HG02970 (cell line): ENCODE results near the gene SETD2.

Source experiments
- ATAC-seq: cut with Tn5 transposase; IDR thresholded peaks from one replicate; pipeline ENCODE4 v1.9.1; 2021; ENCODE audit warnings: mild to moderate bottlenecking, moderate library complexity, moderate number of reproducible peaks; ENCODE audit not compliant: unreplicated experiment, low FRiP score

SETD2 gene

DNA sequence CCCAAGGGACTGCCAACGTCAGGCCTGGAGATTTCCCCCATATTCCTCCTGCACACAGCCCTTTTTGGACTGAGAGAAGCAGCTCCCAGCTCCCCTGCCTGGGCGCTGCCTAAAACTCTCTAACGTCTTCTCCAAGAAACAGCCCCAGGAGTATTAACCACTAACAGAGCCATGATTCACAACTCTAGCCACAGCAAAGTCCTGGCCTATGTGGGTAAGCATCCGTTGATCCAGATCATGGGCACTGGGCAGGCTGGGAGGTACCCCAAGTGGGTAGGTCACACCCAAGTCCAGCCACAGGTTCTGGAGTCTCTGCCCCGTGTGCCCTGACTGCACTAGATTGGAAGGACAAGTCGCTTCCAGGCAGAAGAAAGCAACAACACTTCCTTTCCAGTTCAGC is 152.5 kb downstream of the SETD2 start:
- no peak for ATAC-seq

DNA sequence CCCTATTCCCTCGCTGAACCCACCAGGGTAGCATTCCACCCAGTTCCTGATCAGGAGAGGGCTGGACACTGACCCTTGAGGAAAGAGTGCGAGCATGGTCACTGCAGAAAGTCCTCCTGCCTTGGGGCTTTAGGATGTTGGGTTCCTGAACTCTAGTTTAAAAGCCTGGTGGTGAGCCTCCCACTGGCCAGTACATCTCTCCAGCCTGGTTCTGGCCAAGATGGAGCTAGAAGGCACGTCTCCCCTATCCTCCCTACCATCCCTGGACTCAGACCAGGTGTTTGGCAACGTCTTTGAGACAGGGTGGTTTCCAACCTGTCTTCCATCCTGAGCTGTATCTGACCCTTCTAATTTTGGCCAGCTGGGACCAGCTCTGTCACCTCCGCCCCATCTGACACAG is 153.0 kb downstream of the SETD2 start:
- ATAC-seq: no peak

DNA sequence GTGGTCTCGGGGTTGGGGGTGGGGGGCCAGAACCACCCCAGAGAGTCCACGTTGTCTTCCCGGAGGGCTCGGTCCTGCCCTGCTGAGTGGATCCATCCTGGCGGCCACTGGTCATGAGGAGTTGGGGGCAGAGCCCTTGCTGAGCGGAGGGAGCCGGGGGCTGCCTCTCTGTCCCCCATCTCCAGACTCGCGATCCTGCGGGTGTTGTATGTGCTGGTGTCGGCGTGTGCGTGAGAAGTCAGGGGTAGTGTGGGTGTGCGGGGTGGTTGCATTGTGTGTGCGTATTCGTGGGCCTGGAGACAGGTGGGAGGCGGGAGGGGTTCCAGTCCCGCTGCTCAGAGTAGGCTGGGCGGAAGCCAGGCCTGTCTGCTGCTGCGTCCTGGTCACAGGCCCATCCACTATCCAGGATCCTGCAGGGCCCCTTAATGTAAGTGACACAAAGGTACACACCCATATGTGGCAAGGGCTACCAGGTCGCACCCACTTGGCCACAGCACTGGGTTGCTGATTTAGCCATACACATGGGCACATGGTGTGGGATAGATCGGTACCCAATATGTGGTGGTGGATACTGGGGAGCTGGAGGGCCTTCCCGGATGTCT is 153.7 kb downstream of the SETD2 start:
- ATAC-seq: no peak

DNA sequence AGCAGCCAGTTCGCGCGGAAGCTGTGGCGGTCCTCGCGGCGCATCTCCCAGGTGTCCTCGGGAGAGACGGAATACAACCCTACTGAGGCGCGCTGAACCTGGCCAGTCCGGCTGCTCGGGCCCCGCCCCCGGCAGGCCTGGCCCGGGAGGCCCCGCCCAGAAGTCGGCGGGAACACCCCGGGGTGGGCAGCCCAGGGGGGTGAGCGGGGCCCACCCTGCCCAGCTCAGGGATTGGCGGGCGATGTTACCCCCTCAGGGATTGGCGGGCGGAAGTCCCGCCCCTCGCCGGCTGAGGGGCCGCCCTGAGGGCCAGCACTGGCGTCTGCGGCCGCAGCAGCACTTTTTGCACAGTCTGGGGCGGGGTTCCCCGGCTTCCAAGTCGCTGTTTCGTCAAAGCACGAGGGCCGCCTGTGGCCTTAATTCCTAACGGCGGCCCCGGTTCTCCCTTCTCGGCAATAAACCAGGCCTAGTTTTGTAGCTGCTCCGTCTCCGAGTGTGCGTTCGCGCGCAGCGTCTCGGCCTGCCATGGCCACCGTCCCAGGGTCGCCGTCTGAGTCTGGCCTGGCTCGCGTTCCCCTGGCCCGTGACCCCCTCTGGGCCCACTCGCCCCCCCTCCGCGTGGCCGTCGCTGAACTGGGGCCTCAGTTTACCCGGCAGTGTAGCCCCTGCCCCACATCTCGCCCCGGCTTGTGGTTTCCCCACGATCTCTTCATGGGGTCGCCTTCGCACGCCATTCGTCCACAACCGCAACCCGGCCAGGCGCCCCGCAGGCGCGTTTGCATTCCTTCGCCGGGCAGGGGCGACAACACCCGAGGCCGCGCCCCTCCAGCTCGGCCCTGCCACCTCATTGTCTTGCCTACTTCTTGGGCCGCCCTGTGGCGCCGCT is 154.4 kb downstream of the SETD2 start:
- ATAC-seq: peak; percentile 80

DNA sequence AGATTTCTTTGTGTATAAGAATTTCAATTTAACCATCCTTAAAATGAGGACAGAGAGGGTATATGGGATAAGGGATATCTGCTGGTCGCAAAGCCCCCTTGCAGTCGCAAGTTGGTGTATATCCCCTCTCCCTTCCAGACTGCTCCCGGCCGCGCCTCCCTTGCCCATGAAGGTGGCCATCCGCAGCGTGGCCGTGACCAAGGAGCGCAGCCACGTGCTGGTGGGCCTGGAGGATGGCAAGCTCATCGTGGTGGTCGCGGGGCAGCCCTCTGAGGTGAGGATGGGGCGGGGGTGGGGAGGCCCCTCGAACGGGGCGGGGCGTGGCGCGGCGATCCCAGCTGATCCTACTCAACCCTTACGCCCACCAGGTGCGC is 155.1 kb downstream of the SETD2 start:
- no peak for ATAC-seq

DNA sequence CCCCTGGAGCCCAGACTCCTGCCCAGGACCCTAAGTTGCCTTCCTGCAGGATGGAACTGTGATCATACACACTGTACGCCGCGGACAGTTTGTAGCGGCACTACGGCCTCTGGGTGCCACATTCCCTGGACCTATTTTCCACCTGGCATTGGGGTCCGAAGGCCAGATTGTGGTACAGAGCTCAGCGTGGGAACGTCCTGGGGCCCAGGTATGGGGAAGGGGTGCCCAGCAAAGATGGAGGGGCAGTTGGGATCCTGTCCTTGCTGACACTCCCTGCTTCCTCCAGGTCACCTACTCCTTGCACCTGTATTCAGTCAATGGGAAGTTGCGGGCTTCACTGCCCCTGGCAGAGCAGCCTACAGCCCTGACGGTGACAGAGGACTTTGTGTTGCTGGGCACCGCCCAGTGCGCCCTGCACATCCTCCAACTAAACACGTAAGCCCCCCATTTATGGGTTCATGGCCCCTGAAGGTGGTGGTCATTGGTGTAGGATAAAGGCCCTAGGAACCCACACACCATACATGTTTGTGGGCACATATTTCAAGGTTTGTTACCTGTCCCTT is 155.6 kb downstream of the SETD2 start:
- no peak for ATAC-seq

DNA sequence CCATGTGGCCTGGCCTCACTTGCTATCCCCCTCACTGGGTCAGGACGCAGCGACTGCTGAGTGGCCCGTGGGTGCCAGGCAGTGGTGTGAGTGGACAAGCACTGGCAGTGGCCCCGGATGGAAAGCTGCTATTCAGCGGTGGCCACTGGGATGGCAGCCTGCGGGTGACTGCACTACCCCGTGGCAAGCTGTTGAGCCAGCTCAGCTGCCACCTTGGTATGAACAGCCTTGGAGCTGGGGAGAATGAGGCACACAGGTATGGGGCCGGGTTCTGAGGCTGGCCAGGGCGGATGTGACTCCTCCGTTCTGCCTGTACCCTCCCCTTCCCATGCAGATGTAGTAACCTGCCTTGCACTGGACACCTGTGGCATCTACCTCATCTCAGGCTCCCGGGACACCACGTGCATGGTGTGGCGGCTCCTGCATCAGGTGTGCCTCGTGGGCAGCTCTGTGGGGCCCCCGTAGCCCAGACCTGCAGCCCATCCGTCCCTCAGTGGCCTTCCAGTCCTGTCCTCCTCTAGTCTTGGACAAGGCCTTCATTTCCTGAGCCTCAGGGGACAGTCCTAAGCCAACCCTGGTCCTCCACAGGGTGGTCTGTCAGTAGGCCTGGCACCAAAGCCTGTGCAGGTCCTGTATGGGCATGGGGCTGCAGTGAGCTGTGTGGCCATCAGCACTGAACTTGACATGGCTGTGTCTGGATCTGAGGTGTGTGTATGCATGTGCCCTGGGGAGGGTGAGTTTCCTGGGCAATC is 156.3 kb downstream of the SETD2 start:
- no peak for ATAC-seq

DNA sequence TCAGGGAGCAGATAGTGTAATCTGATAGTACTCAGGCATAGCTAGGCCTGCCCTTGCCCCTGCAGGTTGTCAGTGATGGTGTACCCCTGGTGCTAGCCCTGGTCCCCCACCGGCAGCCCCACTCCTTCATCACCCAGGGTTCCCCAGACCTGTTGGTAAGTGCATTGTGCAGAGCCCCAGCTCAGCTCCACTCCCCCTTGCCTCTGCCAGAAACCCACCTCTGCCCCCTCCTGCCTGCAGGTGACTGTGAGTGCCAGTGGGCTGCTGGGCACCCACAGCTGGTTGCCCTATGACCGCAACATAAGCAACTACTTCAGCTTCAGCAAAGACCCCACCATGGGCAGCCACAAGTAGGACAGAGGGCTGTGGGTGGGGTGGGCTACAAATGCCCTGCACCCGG is 156.9 kb downstream of the SETD2 start:
- ATAC-seq: no peak

DNA sequence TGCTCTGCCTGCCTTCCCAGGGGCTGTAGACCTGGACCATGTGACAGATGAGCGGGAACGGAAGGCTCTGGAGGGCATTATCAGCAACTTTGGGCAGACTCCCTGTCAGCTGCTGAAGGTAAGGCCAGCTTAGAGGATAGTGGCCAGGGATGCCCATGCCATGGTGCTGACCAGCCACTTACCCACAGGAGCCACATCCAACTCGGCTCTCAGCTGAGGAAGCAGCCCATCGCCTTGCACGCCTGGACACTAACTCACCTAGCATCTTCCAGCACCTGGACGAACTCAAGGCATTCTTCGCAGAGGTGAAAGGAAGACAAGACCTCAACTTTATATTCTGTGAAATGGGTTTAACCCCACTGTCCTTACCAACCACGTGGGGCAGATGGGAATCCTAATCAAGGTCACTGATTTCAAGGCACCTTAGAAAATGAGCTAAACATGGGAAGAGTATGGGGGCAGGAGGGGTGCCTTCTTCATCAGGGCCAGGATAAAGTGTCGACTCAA is 157.7 kb downstream of the SETD2 start:
- ATAC-seq: no peak

DNA sequence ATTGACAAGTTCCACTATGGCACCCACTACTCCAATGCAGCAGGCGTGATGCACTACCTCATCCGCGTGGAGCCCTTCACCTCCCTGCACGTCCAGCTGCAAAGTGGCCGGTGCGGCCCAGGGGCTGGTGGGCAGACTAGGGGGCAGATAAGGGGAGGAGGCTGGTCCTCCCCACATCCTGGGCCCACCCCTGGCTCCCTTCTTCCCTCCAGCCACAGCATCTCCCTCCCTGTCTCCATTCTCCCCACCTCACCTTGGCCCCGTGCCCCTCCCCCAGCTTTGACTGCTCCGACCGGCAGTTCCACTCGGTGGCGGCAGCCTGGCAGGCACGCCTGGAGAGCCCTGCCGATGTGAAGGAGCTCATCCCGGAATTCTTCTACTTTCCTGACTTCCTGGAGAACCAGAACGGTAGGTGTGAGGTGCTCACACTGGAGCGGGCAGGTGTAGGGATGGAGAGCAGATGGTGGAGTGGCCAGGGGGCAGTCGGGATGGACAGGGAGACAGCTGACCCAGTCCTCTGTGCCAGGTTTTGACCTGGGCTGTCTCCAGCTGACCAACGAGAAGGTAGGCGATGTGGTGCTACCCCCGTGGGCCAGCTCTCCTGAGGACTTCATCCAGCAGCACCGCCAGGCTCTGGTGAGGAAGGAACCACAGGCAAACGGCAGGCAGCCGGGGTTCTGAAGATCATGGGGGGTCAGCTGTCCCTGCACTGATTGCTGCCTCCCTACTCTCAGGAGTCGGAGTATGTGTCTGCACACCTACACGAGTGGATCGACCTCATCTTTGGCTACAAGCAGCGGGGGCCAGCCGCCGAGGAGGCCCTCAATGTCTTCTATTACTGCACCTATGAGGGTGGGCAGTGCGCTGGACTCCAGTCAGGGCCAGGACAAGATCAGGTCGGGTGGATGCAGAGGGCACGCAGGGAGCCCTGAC is 158.4 kb downstream of the SETD2 start:
- no peak for ATAC-seq

DNA sequence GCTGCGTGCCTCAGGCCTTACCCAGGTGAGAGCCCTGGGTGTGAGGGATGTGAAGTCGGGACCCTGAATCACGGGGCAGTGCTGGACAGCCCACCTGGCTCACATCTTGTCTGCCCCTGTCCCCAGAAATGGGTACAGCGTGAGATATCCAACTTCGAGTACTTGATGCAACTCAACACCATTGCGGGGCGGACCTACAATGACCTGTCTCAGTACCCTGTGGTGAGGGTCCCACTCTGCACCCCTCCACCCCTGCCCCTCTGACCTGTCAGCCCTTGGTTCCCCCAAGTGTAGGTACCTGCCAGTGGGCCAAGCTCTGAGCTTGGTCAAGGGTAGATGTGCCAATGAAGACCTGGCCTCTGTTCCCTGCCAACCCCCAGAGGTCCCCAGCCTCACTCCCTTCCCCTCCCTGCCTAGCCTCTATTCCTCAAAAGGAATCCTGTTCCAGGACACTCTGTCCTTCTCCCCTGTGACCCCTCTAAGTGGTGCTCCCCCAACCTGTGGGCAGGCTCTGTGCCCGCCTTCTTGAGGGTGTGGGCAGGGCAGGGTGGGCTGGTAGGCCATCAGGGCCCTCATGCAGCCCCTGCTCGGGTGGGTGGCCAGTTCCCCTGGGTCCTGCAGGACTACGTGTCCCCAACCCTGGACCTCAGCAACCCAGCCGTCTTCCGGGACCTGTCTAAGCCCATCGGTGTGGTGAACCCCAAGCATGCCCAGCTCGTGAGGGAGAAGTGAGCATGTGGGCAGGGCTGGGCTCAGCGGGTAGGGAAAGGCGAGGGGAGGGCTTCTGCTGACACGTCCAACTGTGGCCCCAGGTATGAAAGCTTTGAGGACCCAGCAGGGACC is 159.3 kb downstream of the SETD2 start:
- ATAC-seq: no peak

DNA sequence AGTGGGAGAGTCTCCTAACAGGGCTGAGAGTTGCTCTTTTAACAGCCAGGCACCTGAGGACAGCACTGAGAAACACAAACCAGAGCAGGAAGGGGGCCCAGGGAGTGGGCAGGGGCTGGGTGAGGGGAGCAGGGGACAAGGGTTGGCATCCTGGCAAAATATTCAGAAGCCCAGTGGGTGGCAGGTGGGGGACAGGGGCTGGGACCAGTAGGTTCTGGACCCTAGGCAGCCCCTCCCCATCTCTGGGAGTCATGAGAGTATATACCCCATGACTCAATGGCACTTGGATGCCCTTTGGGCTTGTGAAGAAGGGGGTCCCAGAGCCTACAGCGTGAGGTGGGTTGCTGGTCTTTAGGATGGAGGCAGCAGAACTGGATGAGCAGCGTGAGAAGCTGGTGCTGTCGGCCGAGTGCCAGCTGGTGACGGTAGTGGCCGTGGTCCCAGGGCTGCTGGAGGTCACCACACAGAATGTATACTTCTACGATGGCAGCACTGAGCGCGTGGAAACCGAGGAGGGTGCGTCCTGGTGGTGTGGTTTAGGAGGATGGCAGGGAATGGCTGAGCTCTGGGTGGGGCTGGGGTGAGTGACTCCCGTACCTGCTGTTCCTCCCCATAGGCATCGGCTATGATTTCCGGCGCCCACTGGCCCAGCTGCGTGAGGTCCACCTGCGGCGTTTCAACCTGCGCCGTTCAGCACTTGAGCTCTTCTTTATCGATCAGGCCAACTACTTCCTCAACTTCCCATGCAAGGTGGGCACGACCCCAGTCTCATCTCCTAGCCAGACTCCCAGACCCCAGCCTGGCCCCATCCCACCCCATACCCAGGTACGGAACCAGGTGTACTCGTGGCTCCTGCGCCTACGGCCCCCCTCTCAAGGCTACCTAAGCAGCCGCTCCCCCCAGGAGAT is 160.2 kb downstream of the SETD2 start:
- ATAC-seq: no peak

DNA sequence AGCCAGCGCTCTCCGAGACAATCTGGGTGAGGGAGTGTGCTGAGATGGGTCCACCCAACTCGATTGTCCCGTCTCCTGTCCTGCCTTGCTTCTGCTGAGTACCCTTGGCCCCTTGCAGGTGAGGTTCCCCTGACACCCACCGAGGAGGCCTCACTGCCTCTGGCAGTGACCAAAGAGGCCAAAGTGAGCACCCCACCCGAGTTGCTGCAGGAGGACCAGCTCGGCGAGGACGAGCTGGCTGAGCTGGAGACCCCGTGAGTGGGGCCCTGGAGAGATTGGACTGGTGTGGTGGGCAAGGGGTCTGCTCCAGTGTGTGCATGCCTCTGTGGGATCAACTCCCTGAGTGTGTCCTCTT is 160.9 kb downstream of the SETD2 start:
- no peak for ATAC-seq

DNA sequence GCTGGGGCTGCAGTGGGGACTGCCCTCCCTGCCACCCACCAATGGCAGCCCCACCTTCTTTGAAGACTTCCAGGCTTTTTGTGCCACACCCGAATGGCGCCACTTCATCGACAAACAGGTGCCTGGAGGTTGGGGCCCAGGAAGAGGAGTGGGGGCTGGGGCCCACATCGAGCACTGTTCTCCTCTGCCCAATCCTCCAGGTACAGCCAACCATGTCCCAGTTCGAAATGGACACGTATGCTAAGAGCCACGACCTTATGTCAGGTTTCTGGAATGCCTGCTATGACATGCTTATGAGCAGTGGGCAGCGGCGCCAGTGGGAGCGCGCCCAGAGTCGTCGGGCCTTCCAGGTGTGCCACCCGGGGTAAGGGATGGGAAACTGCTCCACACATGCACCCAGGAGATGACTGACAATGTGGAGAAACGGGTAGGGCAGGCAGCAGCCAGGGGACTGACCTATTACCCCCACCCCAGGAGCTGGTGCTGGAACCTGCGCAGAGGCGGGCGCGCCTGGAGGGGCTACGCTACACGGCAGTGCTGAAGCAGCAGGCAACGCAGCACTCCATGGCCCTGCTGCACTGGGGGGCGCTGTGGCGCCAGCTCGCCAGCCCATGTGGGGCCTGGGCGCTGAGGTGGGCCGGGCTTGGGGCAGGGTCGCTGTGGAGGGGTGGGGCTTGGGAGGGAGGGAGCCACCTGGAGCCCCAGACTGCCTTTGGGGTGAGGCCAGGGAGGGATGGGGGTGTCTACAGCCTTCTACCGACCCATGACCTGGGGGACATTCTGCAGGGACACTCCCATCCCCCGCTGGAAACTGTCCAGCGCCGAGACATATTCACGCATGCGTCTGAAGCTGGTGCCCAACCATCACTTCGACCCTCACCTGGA is 161.5 kb downstream of the SETD2 start:
- ATAC-seq: no peak

DNA sequence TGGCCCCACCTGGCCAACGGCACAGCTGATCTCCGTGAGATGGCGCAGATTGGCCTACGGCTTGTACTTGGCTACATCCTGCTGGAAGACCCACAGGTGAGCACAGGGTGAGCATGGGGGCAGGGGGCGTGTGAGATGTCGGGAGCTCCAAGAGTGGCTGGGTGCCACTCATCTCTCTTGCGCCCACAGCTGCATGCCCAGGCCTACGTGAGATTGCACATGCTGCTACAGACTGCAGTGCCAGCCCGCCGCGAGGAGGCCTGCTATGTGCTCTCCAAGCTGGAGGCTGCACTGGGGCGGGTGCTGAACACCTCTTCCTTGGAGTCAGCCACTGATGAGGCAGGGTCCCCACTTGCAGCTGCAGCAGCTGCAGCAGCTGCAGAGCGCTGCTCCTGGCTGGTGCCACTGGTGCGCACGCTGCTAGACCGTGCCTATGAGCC is 162.2 kb downstream of the SETD2 start:
- no peak for ATAC-seq

DNA sequence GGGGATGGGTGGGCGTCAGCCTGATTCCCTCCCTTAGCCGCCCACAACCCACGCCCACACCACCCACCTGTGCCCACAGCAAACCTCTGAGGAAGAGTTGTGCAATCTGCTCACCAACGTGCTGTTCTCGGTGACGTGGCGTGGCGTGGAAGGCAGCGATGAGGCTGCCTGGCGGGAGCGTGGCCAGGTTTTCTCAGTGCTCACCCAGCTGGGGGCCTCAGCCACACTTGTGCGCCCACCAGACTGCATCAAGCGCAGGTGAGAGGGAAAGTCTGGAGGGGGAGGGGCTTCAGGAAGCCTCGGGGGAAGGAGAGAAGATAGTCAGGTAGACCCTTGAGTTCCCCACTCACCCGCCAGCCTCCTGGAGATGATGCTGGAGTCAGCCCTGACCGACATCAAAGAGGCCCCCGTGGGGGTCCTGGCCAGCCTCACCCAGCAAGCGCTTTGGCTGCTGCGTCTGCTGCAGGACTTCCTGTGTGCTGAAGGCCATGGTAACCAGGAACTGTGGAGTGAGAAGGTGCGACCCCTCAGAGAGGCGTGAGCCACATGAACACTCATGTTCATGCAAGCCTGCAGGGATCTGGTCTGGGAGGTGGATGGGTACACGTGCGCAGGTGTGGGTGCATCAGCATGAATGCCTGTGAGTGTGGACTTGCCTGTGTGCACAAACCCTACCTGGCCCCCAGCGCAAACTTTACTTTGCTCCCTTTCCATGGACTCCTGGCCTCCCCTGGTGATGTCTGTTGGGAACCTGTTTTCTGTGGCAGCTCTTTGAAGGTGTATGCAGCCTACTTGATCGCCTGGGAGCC is 162.8 kb downstream of the SETD2 start:
- no peak for ATAC-seq
